Right forelimb (tissue), 1 donor: ENCODE measurements around the gene SYPL2.
"Not testable (repeated sequence)": the region's sequence is repeated elsewhere in the genome, so short reads cannot be mapped to it uniquely, and the experiment has no call there.

ENCODE experiments used
- DNase-seq: peaks from one replicate; pipeline ENCODE4 v3.0.0-alpha.2; 2018

SYPL2 gene

DNA sequence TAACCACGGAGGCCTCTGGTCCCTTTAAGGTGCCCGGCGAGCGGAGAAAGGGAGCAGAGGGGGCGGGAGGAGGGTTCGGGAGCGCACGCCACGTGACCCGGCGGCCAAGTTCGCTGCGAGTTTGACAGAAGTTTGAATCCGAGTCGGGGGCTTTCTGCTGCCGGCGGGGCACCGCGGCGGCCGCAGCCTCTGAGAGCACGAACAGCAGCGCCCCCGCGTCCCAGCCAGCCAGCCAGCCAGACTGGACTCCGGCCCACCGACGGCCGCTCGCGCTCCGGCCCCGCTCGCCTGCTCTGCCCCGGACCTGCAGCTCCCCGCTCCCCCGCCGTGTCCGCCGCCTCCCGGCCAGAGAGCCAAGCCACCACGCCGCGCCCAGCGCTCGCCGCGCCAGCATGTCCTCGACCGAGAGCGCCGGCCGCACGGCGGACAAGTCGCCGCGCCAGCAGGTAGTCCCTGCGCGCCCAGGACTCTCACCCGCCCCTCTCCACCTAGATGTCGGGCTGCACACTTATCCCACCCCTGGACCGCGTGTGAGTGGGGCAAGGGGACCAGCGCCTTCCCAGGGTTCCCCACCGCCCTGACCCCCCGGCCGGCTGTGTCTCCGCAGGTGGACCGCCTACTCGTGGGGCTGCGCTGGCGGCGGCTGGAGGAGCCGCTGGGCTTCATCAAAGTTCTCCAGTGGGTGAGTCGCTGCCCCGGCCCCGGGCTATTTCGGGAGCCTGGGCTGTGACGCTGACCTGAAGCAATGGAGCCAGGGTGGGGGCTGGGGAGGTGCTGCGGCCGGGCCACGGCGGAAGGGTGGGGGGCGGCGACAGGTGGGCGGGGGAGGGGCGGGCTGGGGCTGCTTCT, at the start of gene SYPL2:
Gene SYPL2 (plus strand): TSS at position 95 of the 849 bp plus-strand sequence. CDS start 298 bp downstream, at position 393.
- DNase-seq = peak; percentile 65

DNA sequence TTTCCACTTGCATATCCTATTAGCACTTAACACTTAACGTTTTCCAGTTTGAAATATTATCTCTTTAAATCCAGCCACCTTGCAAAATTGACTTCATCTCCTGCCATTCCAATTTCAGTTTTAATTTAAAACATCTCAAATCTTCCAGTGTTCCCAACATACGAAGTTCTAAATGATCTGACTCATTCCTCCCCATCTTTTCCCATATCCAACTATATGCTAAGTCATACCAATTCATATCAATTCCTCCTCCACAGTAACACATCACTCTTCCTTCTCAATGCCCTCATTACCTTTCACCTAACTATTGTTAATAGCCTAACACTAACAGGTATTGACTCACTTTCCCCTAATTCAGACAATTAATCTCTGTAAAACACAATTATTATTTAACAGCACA, 42.8 kb upstream of the SYPL2 start:
- DNase-seq = no peak

DNA sequence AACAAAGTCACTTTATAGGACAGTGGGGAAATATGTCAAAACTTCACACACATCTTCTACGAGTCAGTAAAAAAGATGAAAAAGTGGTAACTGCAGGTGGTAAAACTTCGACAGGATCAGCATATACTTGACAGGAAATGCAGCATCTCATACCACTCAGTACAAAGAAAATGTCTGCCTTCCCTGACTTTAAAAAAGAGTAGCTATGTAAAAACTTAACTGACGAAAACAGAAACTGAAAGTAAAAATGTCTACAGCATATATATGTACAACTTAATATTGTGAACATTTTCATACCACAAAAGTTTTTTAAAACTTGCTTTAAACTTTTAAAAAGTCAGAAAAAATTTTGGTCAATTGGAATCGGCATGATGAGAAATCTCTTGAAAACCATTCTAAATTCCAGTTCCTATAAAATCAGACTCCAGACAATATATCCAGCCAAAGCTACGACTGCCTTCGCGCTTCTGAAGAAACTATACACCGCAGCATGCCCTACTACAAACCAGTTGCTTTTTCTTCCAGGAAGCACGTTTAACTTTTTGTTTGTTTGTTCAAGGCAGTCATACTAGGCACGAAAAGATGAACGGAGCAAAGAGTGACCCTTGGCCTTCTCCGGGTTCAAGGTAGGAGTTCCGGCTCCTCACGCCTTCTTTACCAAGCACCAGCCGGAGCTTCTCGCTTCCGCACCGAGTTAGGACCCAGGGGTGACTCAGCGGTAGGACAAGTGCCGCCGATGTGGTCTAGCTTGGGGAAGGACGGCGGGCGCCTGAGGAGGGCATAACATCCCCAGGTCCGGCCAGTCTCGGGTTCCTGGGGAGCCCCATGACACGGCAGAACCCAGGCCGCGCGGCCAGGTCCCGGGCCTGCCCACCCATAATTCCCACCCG, 40.7 kb upstream of the SYPL2 start:
- DNase-seq = no peak

- peak; percentile 94 for DNase-seq
Observed at GRCh38 chr1:109426281-109427170, 39.8 kb upstream of the SYPL2 start, which contains the start of gene PSMA5. TSS of gene PSMA5 (minus strand) at chr1:109426448. CDS start at chr1:109426330, 118 bp downstream.

DNA sequence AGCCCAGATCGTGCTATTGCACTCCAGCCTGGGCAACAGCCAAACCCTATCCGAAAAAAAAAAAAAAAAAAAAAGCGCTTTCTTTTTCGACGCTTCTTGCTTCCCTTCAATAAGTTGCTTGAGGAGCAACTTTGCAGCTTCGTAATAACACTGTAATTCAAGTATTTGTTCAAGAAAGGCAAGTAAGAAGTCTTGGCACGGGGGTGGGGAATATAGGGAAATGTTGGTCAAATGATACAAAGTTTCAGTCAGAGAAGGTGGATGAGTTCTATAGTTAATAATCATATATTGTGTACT, 39.2 kb upstream of the SYPL2 start:
- no peak for DNase-seq

DNA sequence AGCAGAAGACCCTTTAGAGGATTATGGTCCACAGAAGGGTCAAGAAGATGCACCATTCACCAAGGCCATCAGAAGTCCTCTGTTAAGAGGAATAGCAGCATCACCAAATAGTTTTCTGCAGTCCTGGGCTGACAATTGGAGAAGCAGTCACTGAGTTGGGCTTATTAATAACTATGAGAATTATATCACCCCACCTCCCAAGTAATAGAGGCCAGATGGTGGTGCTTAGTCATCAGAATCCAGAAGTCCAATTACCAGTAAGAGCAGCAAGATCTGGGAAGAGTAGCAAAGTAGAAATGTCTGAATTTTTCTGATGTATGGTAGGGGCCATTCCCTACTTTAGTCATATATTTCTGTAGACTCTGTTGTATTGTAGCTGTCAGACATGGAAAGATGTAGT, 34.0 kb upstream of the SYPL2 start:
- DNase-seq = no peak

DNA sequence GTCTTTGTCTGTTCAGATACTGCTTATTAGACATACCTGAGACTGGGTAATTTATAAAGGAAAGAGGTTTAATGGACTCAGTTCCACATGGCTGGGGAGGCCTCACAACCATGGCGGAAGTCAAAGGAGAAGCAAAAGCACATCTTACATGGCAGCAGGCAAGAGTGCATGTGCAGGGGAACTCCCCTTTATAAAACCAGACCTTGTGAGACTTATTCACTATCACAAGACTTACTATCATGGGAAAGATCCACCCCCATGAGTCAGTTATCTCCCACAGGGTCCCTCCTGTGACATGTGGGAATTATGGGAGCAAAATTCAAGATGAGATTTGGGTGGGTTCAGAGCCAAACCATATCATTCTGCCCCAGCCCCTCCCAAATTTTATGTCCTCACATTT, 33.0 kb upstream of the SYPL2 start:
- no peak for DNase-seq

DNA sequence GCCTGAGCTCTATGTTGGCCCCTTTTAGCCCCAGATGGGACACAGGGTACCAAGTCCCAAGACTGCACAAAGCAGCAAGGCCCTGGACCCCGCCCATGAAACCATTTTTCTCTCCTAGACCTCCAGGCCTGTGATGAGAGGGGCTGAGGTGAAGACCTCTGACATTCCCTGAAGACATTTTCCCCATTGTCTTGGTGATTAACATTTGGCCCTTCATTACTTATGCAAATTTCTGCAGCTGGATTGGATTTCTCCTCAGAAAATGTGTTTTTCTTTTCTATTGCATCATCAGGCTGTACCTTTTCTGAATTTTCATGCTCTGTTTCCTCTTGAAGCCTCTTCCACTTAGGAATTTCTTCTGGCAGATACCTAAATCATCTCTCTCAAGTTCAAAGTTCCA, 31.9 kb upstream of the SYPL2 start:
- no peak for DNase-seq

DNA sequence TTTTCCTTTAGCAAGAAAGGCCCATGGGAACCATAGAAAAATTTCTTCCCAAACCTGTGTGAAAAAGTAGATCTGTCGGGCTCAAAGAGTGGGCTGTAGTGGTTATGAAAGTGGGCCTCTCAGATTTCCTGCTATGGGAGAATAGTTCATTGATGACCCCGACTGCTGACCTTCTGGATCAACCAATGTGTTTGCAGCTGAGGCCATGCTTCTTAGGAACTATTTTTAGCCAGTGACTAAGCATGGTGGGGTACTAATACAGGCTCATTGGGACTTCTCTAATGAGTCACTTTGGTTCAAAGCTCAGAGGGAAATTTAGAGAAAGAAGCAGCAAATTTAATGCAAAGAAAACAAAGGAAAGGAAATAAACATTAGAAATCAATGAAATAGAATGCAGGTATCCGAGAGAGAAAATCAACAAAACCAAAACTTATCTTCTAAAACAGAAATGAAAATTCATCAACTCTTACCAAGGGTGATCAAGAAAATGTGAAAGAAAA, 27.5 kb upstream of the SYPL2 start:
- no peak for DNase-seq

GRCh38 chr1:109441069-109441468, 25.3 kb upstream of the SYPL2 start:
- DNase-seq = no peak

- DNase-seq = no peak
Observed at GRCh38 chr1:109443476-109443875, 22.9 kb upstream of the SYPL2 start.

GRCh38 chr1:109444346-109444745, 22.0 kb upstream of the SYPL2 start:
- DNase-seq = no peak

- not testable (repeated sequence) for DNase-seq
Observed at GRCh38 chr1:109445949-109446695, 20.2 kb upstream of the SYPL2 start.

DNA sequence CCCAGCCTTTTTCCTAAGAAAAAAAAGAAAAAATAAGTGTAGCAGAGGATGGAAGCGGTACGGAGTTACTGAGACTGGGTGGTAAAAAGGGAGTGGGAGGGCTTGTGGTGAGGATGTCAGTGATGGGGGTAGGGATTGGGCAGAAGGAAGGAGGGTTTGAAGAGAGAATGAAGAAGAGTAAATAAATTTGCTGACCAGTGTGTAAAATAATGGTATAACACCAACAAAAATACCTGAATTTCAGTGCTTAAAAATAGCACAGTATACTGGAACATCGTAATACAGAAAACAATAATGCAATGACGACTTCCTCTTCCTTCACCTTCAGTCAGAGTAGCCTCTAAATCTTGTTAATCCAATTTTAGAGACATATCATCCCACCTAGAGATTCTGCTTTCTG, 18.8 kb upstream of the SYPL2 start:
- DNase-seq = no peak

GRCh38 chr1:109454497-109455133, 11.7 kb upstream of the SYPL2 start:
- DNase-seq = no peak

GRCh38 chr1:109457819-109458218, 8.5 kb upstream of the SYPL2 start:
- no peak for DNase-seq

DNA sequence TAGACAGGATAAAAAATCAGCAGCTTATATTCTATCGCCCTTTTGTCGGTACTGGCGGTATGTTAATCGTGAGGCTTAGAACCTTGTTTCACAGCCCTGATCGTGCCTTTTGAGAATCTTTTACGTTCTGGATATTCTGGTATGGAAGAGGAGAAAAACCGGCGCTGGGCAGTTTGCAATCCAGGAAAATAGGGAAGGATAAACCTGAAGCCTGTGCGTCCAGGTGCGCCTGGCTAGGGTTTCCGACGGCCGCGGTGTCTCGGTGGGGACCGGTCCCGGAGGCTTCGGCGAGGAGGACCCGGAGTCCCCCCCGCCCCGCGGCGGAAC, 258 bp upstream of the SYPL2 start:
- DNase-seq = no peak

- no peak for DNase-seq
Observed at GRCh38 chr1:109467301-109467777, 993 bp downstream of the SYPL2 start.

- no peak for DNase-seq
Observed at GRCh38 chr1:109468061-109468460, 1.7 kb downstream of the SYPL2 start.

GRCh38 chr1:109468903-109469302, 2.6 kb downstream of the SYPL2 start:
- no peak for DNase-seq

DNA sequence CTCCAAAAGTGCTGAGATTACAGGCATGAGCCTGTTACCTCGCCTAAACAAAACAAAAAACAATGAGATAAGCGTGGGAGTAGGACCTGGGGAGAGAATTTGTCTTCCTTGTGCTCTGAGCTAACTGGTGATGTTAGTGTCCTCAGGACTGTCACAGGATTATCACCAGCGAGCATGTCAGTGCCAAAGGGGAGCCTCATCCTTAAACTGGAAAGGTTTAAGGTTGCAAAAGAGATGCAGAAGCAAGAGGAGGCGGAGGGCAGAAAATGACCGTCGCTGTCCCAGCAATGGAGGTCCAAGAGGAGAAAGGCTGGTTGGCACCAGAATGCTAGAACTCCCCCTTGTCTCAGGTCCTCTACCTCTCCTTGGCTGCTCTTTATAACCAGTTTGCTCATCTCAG, 3.9 kb downstream of the SYPL2 start:
- DNase-seq = no peak
